ENCODE results near the gene EPHX1.

- TF ChIP-seq CTCF (conservative IDR thresholded peaks at IDR 0.05; ENCODE audit: low read depth, low read length) (no peak), EZH2 (IDR thresholded peaks at IDR 0.05; ENCODE audit: low read length, unreplicated experiment) (no peak), EZH2phosphoT487 (IDR thresholded peaks at IDR 0.05; ENCODE audit: borderline replicate concordance, low read length) (no peak)
Observed at GRCh38 chr1:225808136-225808535, 1.8 kb upstream of the EPHX1 start.
